ENCODE results near the gene GEN1.

GEN1 gene

GRCh38 chr2:17813010-17813741 is 59.2 kb downstream of the GEN1 start:
- peak; percentile 43 for DNase-seq (ENCODE audit: extremely low read depth, low read depth)
- no peak for TF ChIP-seq CTCF (IDR thresholded peaks at IDR 0.05; ENCODE audit: low read depth, low read length, missing control alignments)
- no peak overlapping the region for H3K4me3 ChIP-seq (replicated peaks; ENCODE audit: low read depth, low read length)

GRCh38 chr2:17813742-17814473 is 60.0 kb downstream of the GEN1 start:
- H3K4me3 ChIP-seq (replicated peaks; ENCODE audit: low read depth, low read length): no peak overlapping the region
- DNase-seq (ENCODE audit: extremely low read depth, low read depth): no peak
- TF ChIP-seq CTCF (IDR thresholded peaks at IDR 0.05; ENCODE audit: low read depth, low read length, missing control alignments): no peak

- no peak overlapping the region for H3K4me3 ChIP-seq (replicated peaks; ENCODE audit: low read depth, low read length)
- no peak for DNase-seq (ENCODE audit: extremely low read depth, low read depth)
These were observed 60.7 kb downstream of the GEN1 start for GRCh38 chr2:17814601-17815000.

GRCh38 chr2:17815468-17816184 is 61.7 kb downstream of the GEN1 start:
- no peak overlapping the region for H3K4me3 ChIP-seq (replicated peaks; ENCODE audit: low read depth, low read length)
- TF ChIP-seq CTCF (IDR thresholded peaks at IDR 0.05; ENCODE audit: low read depth, low read length, missing control alignments): no peak
- DNase-seq (ENCODE audit: extremely low read depth, low read depth): no peak

More at GRCh38 chr2:17814601-17815000, 60.7 kb downstream of the GEN1 start:
- TF ChIP-seq CTCF (IDR thresholded peaks at IDR 0.05; ENCODE audit: low read depth, low read length, missing control alignments): no peak

- H3K4me3 ChIP-seq (replicated peaks; ENCODE audit: low read depth, low read length): no peak within 1 kb of the TSS
- TF ChIP-seq CTCF (IDR thresholded peaks at IDR 0.05; ENCODE audit: low read depth, low read length, missing control alignments): no peak
- DNase-seq (ENCODE audit: extremely low read depth, low read depth): no peak
These were observed 62.7 kb downstream of the GEN1 start, which contains the start of gene MSGN1 for GRCh38 chr2:17816396-17817245. Gene MSGN1 (plus strand): TSS chr2:17816460. CDS start chr2:17816519, 59 bp downstream.

GRCh38 chr2:17818235-17818815 is 64.4 kb downstream of the GEN1 start:
- TF ChIP-seq CTCF (IDR thresholded peaks at IDR 0.05; ENCODE audit: low read depth, low read length, missing control alignments): no peak
- no peak for DNase-seq (ENCODE audit: extremely low read depth, low read depth)
- no peak overlapping the region for H3K4me3 ChIP-seq (replicated peaks; ENCODE audit: low read depth, low read length)
